Parathyroid adenoma (tissue), 2 donors: ENCODE results near the gene CLMN.

Experiments used
- H2AFZ ChIP-seq: fragments of 300-600 bp; sonication (generic); one replicate; pipeline ENCODE4 v1.7.0; 2017; ENCODE audit warnings: antibody characterized with exemption, mild to moderate bottlenecking
- H3K27ac ChIP-seq: fragments of 300-600 bp; sonication (generic); one replicate; pipeline ENCODE4 v1.7.0; 2017
- H3K27me3 ChIP-seq: fragments of 300-600 bp; sonication (generic); one replicate; pipeline ENCODE4 v1.7.0; 2017; ENCODE audit warnings: low read length; ENCODE audit not compliant: control insufficient read depth, insufficient read depth
- H3K36me3 ChIP-seq: fragments of 300-600 bp; sonication (generic); one replicate; pipeline ENCODE4 v1.7.0; 2017; ENCODE audit warnings: low read length; ENCODE audit not compliant: control insufficient read depth, insufficient read depth
- H3K4me1 ChIP-seq: fragments of 300-600 bp; sonication (generic); one replicate; pipeline ENCODE4 v1.7.0; 2017; ENCODE audit warnings: control low read depth
- H3K4me2 ChIP-seq: fragments of 300-600 bp; sonication (generic); one replicate; pipeline ENCODE4 v1.7.0; 2017; ENCODE audit warnings: low read length
- H3K4me3 ChIP-seq: fragments of 300-600 bp; sonication (generic); one replicate; pipeline ENCODE4 v1.7.0; 2017; ENCODE audit warnings: low read depth, low read length
- H3K79me2 ChIP-seq: fragments of 300-600 bp; sonication (generic); one replicate; pipeline ENCODE4 v1.7.0; 2017; ENCODE audit warnings: control low read depth
- H3K9ac ChIP-seq: fragments of 300-600 bp; sonication (generic); one replicate; pipeline ENCODE4 v1.7.0; 2017; ENCODE audit warnings: mild to moderate bottlenecking
- H3K9me3 ChIP-seq: fragments of 300-600 bp; sonication (generic); one replicate; pipeline ENCODE4 v1.7.0; 2017; ENCODE audit warnings: low read length; ENCODE audit not compliant: control insufficient read depth
- TF ChIP-seq, protein P1 (sequence below): fragments of 300-600 bp; sonication (generic); IDR thresholded peaks from one replicate; pipeline ENCODE4 v1.7.0; 2017; ENCODE audit warnings: antibody characterized with exemption, mild to moderate bottlenecking
- donor health status: primary hyperparathyroidism.

The CLMN gene

DNA sequence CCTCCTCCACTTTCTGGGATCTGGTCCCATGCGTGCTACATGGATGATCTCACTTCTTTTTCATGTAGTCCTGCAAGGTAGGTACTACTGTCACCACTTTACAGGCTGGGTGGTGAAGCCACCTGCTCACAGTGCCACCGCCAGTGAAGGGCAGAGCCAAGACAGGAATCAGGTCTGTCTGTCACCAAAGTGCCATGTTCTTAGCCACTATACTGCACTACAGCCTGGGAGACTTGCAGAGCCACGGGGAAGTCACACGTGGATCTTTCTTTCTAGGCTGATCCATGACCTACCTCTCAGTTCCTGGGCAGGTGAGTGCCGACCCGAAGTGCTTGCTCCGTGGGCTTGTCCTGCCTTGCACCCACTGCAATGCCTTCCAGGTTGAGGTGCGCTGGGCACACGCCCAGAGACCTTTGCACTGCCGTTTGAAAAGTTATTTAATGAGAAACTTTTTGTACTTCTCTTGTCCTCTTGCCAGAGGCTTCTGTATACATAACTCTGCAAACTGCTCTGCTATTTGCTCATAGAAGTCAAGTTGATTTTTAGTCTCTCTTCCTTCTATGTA lies 19.7 kb upstream of the CLMN start:
- Histone ChIP-seq H3K4me2 (no peak overlapping the region), H3K27ac (no peak overlapping the region), H2AFZ (no peak overlapping the region), H3K36me3 (no peaks in the 10 kb centered on the region), H3K9ac (no peak overlapping the region), H3K4me1 (no peaks in the 10 kb centered on the region), H3K79me2 (no peaks in the 10 kb centered on the region), H3K4me3 (no peak overlapping the region), H3K27me3 (no peaks in the 10 kb centered on the region), H3K9me3 (no peaks in the 10 kb centered on the region)
- TF ChIP-seq, protein P1, sequence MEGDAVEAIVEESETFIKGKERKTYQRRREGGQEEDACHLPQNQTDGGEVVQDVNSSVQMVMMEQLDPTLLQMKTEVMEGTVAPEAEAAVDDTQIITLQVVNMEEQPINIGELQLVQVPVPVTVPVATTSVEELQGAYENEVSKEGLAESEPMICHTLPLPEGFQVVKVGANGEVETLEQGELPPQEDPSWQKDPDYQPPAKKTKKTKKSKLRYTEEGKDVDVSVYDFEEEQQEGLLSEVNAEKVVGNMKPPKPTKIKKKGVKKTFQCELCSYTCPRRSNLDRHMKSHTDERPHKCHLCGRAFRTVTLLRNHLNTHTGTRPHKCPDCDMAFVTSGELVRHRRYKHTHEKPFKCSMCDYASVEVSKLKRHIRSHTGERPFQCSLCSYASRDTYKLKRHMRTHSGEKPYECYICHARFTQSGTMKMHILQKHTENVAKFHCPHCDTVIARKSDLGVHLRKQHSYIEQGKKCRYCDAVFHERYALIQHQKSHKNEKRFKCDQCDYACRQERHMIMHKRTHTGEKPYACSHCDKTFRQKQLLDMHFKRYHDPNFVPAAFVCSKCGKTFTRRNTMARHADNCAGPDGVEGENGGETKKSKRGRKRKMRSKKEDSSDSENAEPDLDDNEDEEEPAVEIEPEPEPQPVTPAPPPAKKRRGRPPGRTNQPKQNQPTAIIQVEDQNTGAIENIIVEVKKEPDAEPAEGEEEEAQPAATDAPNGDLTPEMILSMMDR: no peak

DNA sequence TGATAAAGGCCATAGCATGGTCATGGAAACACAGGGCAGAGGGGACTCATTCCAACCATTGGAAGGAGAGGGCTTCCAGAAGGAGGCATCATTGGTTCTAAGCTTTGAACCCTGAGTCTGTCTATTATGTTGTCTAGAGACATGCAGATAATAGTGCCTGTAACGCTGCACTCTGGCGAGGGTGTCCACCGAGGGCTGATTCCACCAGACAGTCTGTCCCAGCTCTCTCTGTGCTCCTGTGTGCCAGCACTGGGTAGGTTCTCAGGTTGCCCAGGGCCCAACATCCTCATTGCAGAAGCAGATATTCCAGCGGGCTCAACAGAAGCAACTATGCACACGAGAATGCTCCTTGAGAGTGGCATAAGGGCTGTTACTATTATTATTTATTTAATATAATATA lies 18.7 kb upstream of the CLMN start:
- Histone ChIP-seq H3K9ac (no peak overlapping the region), H3K9me3 (no peaks in the 10 kb centered on the region), H3K36me3 (no peaks in the 10 kb centered on the region), H3K4me3 (no peak overlapping the region), H2AFZ (no peak overlapping the region), H3K79me2 (no peaks in the 10 kb centered on the region), H3K4me1 (no peaks in the 10 kb centered on the region), H3K4me2 (no peak overlapping the region), H3K27ac (no peak overlapping the region), H3K27me3 (no peaks in the 10 kb centered on the region)
- TF ChIP-seq, protein P1: no peak

DNA sequence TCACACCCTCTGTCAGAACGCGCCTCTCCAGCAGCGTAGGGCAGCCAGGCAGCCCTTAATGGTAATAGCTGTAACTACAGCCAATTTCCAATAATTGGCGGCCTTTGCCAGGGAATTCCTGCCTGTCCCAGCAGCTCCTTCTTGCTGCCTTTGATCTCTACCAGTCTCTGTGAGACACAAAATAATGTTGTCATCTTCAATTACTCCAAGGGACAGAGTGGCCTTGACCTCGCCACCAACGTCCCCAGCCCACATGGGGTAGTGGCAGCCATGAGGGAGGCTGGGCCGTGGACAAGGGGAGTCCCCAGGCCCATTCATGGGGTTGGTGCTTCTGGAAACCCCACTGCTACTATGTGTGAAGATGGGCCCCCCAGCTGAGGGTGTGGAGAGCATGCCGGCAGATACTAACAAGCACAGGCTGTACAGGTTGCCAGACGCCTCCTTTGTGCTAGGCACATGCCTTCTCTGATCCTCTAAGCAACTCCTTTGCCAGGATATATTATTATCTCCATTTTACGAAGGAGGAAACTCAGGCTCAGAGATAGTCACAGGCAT lies 17.4 kb upstream of the CLMN start:
- Histone ChIP-seq H3K9me3 (no peaks in the 10 kb centered on the region), H3K79me2 (no peaks in the 10 kb centered on the region), H2AFZ (no peak overlapping the region), H3K27me3 (no peaks in the 10 kb centered on the region), H3K4me1 (no peaks in the 10 kb centered on the region), H3K27ac (no peak overlapping the region), H3K9ac (no peak overlapping the region), H3K4me3 (no peak overlapping the region), H3K36me3 (no peaks in the 10 kb centered on the region), H3K4me2 (no peak overlapping the region)
- TF ChIP-seq, protein P1: no peak

DNA sequence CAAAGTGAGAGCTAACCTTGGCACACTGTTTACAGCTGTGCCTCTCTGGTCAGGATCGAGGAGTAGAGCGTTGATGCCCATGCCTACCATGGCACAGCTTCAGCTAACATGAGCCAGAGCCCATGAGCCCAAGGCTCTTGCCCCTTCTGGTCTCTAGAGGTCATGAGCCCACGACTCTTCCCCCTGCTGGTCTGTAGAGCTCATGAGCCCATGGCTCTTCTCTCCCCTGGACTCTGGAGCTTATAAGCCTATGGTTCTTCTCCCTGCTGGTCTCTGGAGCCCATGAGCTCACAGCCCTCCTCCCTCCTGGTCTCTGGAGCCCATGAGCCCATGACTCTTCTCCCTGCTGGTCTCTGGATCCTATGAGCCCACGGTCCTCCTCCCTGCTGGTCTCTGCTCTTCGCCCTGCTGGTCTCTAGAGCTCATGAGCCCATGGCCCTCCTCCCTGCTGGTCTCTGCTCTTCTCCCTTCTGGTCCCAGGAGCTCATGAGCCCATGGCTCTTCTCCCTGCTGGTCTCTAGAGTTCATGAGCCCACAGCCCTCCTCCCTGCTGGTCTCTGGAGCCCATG lies 16.6 kb upstream of the CLMN start:
- H3K4me3 ChIP-seq: no peak overlapping the region
- H3K36me3 ChIP-seq: no peaks in the 10 kb centered on the region
- H3K9ac ChIP-seq: no peak overlapping the region

More for the DNA sequence above, 16.6 kb upstream of the CLMN start:
- no peak overlapping the region for H3K4me2 ChIP-seq
- H2AFZ ChIP-seq: no peak overlapping the region
- H3K4me1 ChIP-seq: no peaks in the 10 kb centered on the region
- no peak overlapping the region for H3K27ac ChIP-seq
- H3K79me2 ChIP-seq: no peaks in the 10 kb centered on the region
- TF ChIP-seq, protein P1: no peak
- H3K9me3 ChIP-seq: no peaks in the 10 kb centered on the region
- H3K27me3 ChIP-seq: no peaks in the 10 kb centered on the region
